ENCODE measurements around the gene SPRR1B.

DNA sequence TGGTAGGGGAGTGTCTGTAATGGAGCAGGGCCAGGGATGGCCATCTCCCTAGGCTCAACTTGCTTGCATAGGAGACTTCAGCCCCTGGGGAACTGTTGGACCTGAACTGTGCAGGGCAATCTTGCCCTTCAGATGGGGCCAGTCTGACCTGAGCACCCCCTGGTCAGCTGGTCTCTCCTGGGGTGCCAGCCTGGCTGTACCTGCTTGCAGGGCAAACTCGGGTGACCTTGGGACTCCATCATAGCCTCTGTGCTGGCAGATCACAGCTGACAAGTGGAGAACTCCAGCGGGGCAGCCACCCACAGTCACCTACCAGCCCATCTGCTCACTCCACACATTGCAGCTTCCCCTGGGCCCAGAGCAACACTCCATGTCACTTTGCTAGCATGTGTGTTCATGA, 18.2 kb downstream of the SPRR1B start:
- TF ChIP-seq CTCF (IDR thresholded peaks at IDR 0.05) (no peak), ZFX (IDR thresholded peaks at IDR 0.05; ENCODE audit: borderline replicate concordance) (no peak)

All from 22Rv1 (cell line).